Measurements from ENCODE around the gene TMEM43. TPM values are rescaled to one million over a fixed set of nuclear protein-coding genes. Genes with fewer than 3 reads are reported as not detected.

Gene TMEM43
- total and polyA plus RNA-seq, 2 of the 8 experiments (the other 6 are each of a cell fraction or from before 2014, with no cell fraction given): 27.0 to 33.7 TPM

DNA sequence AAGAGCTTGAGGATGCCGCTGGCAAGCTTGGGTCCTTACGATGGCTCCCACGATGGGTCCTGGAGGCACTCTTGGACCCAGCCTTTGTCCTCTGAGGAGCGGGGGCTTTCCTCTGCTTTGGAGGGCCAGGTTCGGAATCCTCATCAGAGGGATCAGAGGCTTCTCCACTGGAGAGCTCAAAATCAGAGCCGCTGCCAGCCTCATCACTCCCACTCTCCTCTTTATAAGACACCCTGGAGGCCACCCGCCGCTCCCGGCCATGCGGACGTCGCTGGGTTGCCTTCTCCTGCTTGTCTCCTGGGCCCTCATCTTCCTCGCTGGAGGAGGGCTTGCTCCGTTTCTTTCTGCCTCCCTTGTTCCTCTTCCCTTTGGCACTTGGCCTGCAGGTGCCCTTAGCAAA is 33.5 kb downstream of the TMEM43 start (continued):
- TF ChIP-seq SRF (IDR thresholded peaks at IDR 0.05; ENCODE audit: low read depth, low read length): no peak
- TF ChIP-seq KDM5A (IDR thresholded peaks at IDR 0.05; ENCODE audit: low read length): no peak
- no peak for TF ChIP-seq SP1 (IDR thresholded peaks at IDR 0.05; ENCODE audit: low read depth, low read length)
- TF ChIP-seq RNF2 (IDR thresholded peaks at IDR 0.05; ENCODE audit: borderline replicate concordance, low read depth, low read length, missing control alignments, poor library complexity, severe bottlenecking): no peak
